Measurements from ENCODE around the gene CLCN3. TPM values are rescaled to one million over a fixed set of nuclear protein-coding genes. Genes with fewer than 3 reads are reported as not detected.

The CLCN3 gene
- total RNA-seq, 3 donors from 2014 or later = 16.0 to 17.4 (median 16.0) TPM

- no peak for ATAC-seq
- H3K9me3 Mint-ChIP-seq = no peaks in the 10 kb centered on the region
- no peak for DNase-seq
- no peaks in the 10 kb centered on the region for H3K27me3 Mint-ChIP-seq (ENCODE audit: low read depth)
- H3K4me3 Mint-ChIP-seq = no peak overlapping the region
- H3K4me1 Mint-ChIP-seq (ENCODE audit: low read depth) = peaks cover 30% of the 10 kb centered on the region
- peaks cover 17% of the 10 kb centered on the region for H3K36me3 Mint-ChIP-seq (ENCODE audit: insufficient read depth)
Observed at GRCh38 chr4:169657470-169658107, 37.2 kb downstream of the CLCN3 start.

GRCh38 chr4:169658196-169658595 is 37.8 kb downstream of the CLCN3 start:
- H3K9me3 Mint-ChIP-seq = no peaks in the 10 kb centered on the region
- H3K4me1 Mint-ChIP-seq (ENCODE audit: low read depth) = peaks cover 28% of the 10 kb centered on the region
- no peak for ATAC-seq
- no peak for DNase-seq
- no peaks in the 10 kb centered on the region for H3K27me3 Mint-ChIP-seq (ENCODE audit: low read depth)
- H3K36me3 Mint-ChIP-seq (ENCODE audit: insufficient read depth) = peaks cover 11% of the 10 kb centered on the region
- no peak overlapping the region for H3K4me3 Mint-ChIP-seq

DNA sequence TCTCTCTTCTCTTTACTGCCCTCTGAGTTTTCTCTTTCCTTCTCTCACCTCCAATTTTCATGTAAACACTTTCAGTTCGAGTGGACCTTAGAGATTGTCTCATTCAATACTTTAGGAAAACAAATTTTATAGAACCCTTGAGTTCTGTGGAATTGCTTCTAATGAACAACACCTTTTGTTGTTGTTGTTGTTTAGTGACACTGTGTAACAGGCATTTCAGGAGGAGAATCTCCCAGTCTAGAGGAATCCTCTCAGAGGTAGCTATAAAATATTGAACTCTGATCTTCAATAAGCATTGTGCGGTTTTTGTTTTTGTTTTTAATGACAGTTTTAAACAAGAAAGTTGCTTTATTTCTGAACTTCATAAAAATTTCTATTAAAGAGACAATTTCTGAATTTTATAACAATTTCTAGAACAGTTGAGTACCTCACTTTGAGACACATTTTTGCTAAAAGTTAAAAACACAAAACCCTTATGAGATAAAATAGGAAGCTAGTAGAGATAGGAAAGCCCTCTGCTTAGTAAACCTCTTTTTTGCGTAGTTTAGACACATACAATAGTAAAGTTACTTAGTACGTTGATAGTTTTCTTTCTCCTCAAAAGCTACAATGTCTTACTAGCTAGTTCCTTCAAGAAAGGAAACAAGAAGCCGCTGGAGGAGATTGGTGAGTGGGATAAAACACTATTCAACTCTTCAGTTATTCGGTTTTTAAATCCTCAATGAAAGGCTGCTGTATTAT is 38.8 kb downstream of the CLCN3 start:
- Mint-ChIP-seq H3K4me3 (peak overlapping the region; percentile 83), H3K27me3 (ENCODE audit: low read depth) (no peaks in the 10 kb centered on the region), H3K4me1 (ENCODE audit: low read depth) (peaks cover 30% of the 10 kb centered on the region), H3K9me3 (no peaks in the 10 kb centered on the region), H3K36me3 (ENCODE audit: insufficient read depth) (peaks cover 10% of the 10 kb centered on the region)
- ATAC-seq = no peak
- DNase-seq = no peak

DNA sequence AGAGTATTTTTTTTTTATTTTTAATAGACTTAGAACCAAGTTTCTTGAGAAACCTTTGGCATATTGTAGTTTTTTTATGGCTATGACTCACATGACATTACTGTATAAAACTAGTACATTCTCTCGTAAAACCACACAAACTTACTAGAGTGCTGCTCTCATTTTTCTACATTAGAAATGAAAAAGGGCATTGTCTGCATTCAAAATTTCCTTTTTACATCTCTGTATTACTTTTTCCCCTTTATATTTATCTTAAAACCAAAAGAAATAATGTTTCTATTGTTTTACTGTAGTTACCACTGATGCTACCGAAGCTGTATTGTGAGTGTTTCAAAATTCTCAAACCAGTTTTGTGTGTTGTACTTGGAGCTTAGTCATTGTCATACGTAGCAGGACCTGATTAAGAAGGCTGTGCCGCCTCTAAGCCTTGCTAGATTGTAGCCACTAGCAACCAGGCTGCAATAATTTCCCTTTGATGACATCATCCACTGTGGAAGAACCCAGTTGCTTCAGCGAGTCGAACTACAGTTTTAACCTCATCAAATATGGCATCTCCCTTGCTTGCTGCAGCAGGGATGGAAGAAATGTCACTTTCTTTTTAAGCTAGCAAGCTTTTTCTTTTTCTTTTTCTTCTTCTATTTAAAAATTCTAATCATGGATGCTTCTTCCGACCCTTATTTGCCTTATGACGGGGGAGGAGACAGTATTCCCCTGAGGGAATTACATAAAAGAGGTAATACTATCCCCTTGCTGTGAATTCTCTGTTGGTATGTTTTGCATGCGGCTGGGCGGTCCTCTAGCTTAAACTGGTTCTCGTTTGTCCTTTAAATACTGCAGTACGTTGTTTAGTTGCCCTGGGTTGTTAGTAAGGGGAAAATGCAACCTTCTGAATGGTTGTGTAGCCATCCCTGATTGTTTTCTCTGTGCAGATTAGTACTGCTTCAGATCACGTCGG is 39.6 kb downstream of the CLCN3 start:
- Mint-ChIP-seq H3K9me3 (no peaks in the 10 kb centered on the region), H3K4me1 (ENCODE audit: low read depth) (peaks cover 35% of the 10 kb centered on the region), H3K4me3 (peak overlapping the region; percentile 83), H3K27me3 (ENCODE audit: low read depth) (no peaks in the 10 kb centered on the region), H3K36me3 (ENCODE audit: insufficient read depth) (peaks cover 8% of the 10 kb centered on the region)
- ATAC-seq (peak; percentile 100), DNase-seq (peak; percentile 56)

GRCh38 chr4:169660929-169661328 is 40.6 kb downstream of the CLCN3 start:
- no peaks in the 10 kb centered on the region for H3K27me3 Mint-ChIP-seq (ENCODE audit: low read depth)
- peaks cover 5% of the 10 kb centered on the region for H3K36me3 Mint-ChIP-seq (ENCODE audit: insufficient read depth)
- peaks cover 44% of the 10 kb centered on the region for H3K4me1 Mint-ChIP-seq (ENCODE audit: low read depth)
- H3K4me3 Mint-ChIP-seq = no peak overlapping the region
- ATAC-seq = no peak
- DNase-seq = no peak
- no peaks in the 10 kb centered on the region for H3K9me3 Mint-ChIP-seq

DNA sequence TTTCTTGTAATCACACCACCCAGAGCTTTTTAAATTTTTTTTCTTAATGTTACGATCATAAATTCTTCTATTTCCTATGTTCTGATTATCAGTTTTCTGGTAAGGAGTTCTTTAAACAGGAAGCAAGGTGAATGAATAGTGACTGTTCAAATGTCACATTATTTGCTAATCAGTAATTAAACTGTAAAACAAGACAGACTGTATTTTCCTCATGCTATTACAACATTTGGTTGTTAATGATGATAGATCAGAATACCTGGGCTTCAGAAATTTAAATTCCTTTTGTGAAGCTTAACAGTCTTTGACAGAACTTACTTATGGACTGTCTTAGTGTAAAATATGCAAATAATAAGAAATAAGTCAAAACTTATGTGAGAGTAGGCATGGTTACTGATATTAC is 41.4 kb downstream of the CLCN3 start:
- DNase-seq (no peak), ATAC-seq (no peak)
- Mint-ChIP-seq H3K9me3 (no peaks in the 10 kb centered on the region), H3K27me3 (ENCODE audit: low read depth) (no peaks in the 10 kb centered on the region), H3K4me3 (no peak overlapping the region), H3K36me3 (ENCODE audit: insufficient read depth) (peaks cover 11% of the 10 kb centered on the region), H3K4me1 (ENCODE audit: low read depth) (peaks cover 41% of the 10 kb centered on the region)

- ATAC-seq = no peak
- no peaks in the 10 kb centered on the region for H3K9me3 Mint-ChIP-seq
Observed at GRCh38 chr4:169662206-169662605, 41.8 kb downstream of the CLCN3 start.

GRCh38 chr4:169663402-169663801 is 43.0 kb downstream of the CLCN3 start:
- Mint-ChIP-seq H3K9me3 (no peaks in the 10 kb centered on the region), H3K27me3 (ENCODE audit: low read depth) (no peaks in the 10 kb centered on the region), H3K36me3 (ENCODE audit: insufficient read depth) (peaks cover 11% of the 10 kb centered on the region), H3K4me1 (ENCODE audit: low read depth) (peaks cover 39% of the 10 kb centered on the region), H3K4me3 (no peak overlapping the region)
- DNase-seq (no peak), ATAC-seq (no peak)

More at GRCh38 chr4:169662206-169662605, 41.8 kb downstream of the CLCN3 start:
- no peak for DNase-seq
- H3K4me1 Mint-ChIP-seq (ENCODE audit: low read depth) = peaks cover 40% of the 10 kb centered on the region
- H3K27me3 Mint-ChIP-seq (ENCODE audit: low read depth) = no peaks in the 10 kb centered on the region
- H3K4me3 Mint-ChIP-seq = no peak overlapping the region
- H3K36me3 Mint-ChIP-seq (ENCODE audit: insufficient read depth) = peaks cover 11% of the 10 kb centered on the region

GRCh38 chr4:169663831-169664230 is 43.5 kb downstream of the CLCN3 start:
- no peak for ATAC-seq
- Mint-ChIP-seq H3K4me3 (no peak overlapping the region), H3K4me1 (ENCODE audit: low read depth) (peaks cover 41% of the 10 kb centered on the region), H3K27me3 (ENCODE audit: low read depth) (no peaks in the 10 kb centered on the region), H3K36me3 (ENCODE audit: insufficient read depth) (peaks cover 13% of the 10 kb centered on the region), H3K9me3 (no peaks in the 10 kb centered on the region)
- no peak for DNase-seq

DNA sequence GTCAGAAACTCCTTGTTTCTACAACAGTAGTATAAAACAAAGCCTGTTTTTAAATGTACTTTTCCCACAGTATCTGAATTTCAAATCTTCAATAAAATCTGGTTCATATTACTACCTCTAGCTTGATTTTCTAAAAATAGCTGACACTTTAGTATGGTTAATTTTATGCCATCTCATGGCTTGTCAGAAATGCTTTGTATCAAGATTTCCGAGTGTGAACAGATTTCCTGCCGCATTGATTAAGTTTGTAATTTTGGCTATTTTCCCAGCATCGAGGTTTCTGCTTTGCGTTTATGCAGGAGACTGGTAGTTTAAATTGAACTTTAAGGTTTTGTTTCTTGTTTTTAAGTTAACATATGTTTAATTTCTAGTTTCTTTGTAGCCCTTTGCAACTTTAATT is 44.2 kb downstream of the CLCN3 start:
- no peak for DNase-seq
- no peaks in the 10 kb centered on the region for H3K9me3 Mint-ChIP-seq

DNA sequence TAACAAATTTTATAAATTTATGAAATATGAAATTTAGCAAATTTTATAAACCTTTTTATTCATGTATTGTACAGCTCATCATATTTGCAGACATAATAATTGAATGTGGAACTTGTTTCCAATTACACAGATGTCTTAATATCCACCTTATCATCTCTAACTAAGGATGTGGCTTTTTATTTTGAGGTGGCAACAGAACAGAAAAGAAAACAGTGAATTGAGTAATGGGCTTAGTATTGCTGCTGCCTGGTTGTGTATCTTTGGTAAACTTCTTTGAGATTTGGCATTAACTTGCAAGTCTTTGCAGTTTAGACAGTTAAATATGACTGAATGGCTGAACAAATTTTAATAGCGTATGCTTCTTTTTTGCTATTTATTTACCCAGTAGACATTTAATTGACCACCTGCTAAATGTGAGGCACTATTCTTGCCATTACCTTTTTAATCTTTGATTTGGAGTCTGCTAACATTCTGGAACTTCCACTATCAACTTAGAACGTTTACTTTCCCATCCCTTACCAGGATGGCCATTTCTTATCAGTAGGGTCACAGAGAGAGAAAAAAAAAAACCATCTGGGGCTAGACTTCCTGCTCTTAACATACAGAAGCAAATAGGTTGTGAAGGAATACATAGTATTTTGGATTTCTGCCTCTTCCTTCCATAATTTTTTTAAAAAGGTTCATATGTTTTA is 44.8 kb downstream of the CLCN3 start:
- DNase-seq (no peak), ATAC-seq (no peak)
- H3K4me3 Mint-ChIP-seq = no peak overlapping the region

More for the DNA sequence above, 44.2 kb downstream of the CLCN3 start:
- Mint-ChIP-seq H3K36me3 (ENCODE audit: insufficient read depth) (peaks cover 15% of the 10 kb centered on the region), H3K27me3 (ENCODE audit: low read depth) (no peaks in the 10 kb centered on the region), H3K4me1 (ENCODE audit: low read depth) (peaks cover 35% of the 10 kb centered on the region), H3K4me3 (no peak overlapping the region)
- ATAC-seq = no peak

DNA sequence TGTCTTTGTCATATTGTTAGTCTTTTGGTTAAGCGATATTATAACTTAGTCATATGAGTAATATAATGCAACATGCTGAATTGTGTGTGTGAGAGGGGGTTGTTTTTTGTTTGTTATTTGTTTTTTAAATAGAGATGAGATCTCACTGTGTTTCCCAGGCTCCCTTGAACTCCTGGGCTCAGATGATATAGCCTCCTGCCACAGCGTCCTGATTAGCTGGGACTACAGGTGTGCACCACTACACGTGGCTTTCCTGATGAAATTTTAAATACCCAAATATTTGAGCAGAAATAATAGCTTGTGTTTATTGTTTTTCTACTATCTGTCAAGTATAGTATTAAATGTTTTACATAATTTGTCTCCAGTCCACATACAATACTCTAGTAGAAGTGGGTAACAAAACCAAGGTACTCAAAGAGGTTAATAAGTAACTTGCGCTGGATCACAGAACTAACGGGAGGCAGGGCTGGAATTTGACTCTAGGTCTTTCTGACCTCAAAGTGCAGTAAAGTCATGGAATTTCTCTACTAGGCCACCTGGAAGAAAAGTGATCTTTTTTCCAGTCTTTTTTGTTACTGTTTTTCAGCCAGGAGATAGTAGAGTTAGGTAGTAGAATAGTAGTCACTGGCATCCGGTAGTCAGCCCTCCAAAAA is 47.8 kb downstream of the CLCN3 start:
- H3K4me1 Mint-ChIP-seq (ENCODE audit: low read depth) = peaks cover 20% of the 10 kb centered on the region

More for the DNA sequence above, 44.8 kb downstream of the CLCN3 start:
- Mint-ChIP-seq H3K27me3 (ENCODE audit: low read depth) (no peaks in the 10 kb centered on the region), H3K9me3 (no peaks in the 10 kb centered on the region), H3K4me1 (ENCODE audit: low read depth) (peaks cover 31% of the 10 kb centered on the region), H3K36me3 (ENCODE audit: insufficient read depth) (peaks cover 17% of the 10 kb centered on the region)

DNA sequence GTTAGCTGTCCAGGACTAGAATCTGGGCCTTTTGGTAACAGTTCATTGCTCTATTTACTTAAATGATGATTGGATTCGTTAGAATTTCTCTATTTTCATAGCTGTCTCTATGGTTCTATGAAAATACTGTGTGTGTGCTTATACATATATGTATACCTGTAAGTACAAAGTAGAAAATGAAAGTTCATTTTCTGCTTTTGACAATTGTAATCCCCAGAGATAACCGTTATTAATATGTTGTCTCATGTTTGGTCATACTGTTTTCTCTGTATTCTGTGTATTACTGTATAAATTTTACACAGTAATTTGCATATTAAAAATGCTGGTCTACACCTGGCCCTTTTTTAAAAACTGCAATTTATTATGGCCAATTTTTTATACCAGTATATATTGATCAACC is 55.4 kb downstream of the CLCN3 start:
- H3K4me1 Mint-ChIP-seq (ENCODE audit: low read depth) = peaks cover 5% of the 10 kb centered on the region
- no peak overlapping the region for H3K4me3 Mint-ChIP-seq
- DNase-seq (no peak), ATAC-seq (no peak)
- H3K36me3 Mint-ChIP-seq (ENCODE audit: insufficient read depth) = peaks cover 19% of the 10 kb centered on the region
- no peaks in the 10 kb centered on the region for H3K27me3 Mint-ChIP-seq (ENCODE audit: low read depth)
- no peaks in the 10 kb centered on the region for H3K9me3 Mint-ChIP-seq

More for the DNA sequence above, 47.8 kb downstream of the CLCN3 start:
- DNase-seq = no peak
- H3K9me3 Mint-ChIP-seq = no peaks in the 10 kb centered on the region
- no peak for ATAC-seq
- peaks cover 31% of the 10 kb centered on the region for H3K36me3 Mint-ChIP-seq (ENCODE audit: insufficient read depth)
- no peaks in the 10 kb centered on the region for H3K27me3 Mint-ChIP-seq (ENCODE audit: low read depth)
- H3K4me3 Mint-ChIP-seq = no peak overlapping the region

Data from activated T-cell treated with anti-CD3 and anti-CD28 coated beads, Interleukin-2, amount 50 U/mL, for 4 hours (primary cell).